ENCODE results near the gene COL17A1.

Gene COL17A1

DNA sequence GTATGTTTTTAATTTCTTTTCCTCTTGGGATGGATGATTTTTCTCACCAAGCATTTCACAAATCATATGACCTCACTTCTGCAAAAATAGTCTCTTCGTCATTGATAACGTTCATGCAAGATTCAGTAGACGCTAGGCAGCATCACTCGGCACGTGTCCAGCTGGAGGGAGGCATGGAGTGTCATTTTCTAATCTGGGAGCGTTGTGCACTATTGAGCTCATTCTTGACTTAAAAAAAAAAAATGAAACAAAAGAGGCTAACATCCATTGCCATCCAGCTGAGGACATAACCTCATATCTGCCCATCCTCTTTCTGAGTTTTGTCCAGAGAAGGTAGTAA, 56.2 kb downstream of the COL17A1 start:
- no peak for DNase-seq

DNA sequence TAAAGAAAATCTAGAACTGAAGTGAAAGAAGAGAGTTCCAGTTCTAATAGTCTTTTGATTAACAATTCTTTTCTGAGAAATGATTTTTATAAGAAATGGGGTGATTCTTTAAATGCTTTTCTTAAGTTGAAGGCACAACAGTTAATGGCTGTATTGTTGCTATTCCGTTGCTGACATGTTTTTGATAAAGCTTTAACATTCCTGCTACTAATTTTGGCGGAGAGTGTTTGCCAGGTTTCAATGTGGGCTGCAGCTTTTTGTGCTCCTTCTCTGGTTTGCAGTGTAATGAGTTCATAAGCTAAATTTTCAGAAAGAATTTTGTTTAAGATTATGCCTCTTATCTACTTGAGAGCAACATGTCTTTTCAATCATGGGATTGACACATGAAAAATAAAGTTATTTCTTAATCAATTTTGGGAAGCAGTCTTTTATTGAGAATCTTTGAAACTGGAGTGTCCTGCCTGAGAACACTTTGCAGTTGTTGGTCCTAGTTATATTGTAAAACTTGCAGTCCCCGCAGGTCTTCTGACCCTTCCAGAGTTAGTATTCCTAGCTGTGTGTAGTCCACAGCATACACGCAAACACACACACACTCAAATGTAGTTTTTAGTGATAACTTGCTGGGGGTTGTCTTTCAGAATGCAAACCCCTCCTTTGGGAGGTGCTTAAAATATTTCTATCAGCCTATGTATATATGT, 56.7 kb downstream of the COL17A1 start:
- no peak for DNase-seq

DNA sequence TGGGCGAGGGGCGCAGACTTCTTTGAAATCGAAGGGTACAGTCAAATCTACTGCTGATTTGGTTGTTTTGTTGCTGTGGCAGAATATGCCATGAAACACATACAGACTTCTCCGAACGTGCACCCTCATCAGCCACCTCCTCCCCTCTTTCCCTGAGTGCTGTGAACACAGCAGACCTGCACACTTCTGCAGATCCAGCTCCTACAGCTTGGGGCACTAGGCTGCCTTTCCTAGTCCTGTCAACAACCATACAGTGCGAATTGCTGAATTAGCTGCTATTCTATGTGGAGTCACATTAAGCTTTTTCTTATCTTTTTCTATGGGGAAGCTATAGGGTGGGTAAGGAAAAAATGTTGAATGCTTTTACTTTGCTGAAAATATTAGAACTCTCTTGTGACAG, 57.5 kb downstream of the COL17A1 start:
- peak; percentile 23 for DNase-seq

DNA sequence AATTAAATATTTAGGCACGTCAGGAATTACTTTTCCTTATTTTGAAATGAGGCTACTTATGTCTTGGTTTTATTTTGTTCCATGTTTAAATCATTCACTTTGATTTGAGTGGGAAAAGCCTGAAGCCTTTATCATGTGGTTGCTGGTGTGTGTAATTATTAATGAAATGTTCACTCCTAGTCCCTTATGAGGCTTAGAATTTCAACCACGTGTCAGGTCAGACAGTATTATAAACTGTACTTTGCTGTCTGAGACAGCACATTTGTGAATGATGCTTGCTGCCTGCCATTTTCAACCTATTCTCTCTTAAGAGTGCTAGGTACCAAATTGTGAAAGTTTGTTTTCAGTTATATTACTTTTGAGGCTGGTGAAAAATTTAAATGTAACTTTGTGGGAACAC, 58.9 kb downstream of the COL17A1 start:
- DNase-seq = no peak

DNA sequence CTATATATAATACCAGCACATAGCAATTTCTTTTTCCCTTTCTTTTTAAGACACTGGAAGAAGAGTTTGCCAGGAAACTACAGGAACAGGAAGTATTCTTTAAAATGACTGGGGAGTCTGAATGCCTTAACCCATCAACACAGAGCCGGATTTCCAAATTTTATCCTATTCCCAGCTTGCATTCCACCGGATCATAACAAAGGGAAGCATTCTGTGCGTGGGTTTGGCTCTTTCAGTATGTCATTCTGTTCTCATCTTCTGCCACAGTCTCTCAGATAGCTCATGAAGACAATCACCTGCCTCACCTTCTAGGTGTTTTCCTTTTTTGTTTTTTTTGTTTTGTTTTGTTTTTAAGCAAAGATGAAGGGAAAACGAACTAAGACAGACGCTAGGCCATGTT, 60.2 kb downstream of the COL17A1 start:
- DNase-seq = no peak

DNA sequence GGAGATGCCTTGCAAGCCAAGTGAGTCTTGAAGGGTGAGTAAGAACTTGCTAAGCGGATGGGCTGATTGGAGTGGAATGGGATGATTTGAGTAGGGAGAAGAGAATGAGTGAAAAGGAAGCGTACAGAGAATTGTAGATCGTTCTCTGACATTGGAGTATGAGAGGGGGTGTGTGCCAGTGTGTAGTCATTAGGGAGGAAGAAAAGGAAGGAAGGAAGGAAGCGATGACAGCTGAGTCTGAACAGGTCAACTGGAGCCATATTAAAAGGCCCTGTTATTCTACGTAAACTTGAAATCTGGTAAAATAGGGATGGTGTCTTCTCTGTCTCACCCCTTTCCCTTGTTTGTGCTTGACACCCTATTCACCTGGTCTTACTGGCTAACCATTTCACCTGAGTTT, 63.7 kb downstream of the COL17A1 start:
- DNase-seq = no peak

DNA sequence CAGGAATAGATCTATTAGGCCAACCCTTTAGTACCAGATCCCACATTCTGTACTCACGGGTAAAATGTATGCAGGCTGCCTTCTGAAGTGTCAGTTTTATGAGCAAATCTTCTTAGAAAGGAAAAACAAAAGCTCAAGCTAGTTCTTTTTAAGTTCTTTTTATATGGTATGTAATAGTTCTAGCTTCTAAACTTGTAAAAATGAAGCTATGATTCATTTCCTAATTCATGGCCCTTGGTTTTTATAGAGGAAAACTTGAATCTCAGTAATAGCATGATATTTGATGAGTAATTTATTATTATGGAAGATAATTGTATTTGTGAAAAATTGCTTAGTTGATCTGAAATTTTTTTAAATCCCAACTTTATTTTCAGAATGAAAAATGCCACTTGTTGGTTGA, 64.4 kb downstream of the COL17A1 start:
- no peak for DNase-seq

DNA sequence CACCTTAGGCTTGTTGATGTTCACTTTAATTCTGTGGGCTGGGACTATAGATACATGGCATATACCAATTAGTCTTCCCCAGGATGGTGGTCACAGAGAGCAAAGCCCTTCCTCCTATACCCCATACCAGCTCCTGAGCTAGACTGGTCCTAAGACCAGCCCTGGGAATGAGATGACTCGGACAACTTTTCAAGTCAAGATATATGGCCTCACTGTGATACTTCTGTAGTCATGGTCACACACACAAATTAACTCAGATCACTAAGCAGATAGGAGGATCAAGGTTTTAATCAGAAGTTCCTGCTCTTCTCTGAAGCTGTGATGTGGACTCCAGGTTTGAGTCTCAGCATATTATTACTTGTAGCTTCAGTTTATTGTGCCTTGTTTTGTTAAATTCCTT, 65.7 kb downstream of the COL17A1 start:
- no peak for DNase-seq

DNA sequence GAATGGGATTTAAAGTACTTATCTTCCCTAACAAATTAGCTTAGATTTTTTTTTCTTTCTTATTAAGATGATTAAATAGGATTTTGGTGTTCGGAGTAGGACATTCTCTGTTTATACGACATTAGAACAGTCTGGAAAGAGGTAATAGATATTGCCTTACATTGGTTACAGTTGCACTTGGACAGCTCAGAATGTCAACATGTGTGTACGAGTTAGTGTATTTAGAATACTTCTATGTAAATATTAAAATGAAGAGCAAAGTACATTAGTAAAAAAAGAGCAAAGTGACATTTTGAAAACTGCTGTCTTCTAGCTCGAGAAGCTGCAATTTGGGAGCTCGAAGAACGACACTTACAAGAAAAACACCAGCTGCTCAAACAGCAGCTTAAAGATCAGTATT, 67.2 kb downstream of the COL17A1 start:
- no peak for DNase-seq

DNA sequence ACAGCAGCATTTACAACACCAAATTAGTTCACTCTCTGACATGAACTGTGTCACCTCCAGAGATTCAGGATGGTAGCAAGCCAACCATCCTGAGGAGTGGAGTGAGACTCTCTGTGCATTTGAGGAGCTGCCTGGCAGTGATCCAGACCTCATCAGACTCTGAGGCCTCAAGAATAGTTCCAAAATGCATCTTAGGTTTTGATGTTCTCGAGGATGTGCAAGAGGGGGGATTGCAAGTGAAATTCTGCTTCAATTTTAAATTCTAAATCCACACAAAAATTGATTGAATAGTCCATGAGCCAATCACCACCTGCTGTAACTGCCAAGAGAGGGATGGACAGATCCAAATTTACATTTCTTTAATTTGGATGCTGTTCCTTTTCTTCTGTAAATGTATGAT, 69.0 kb downstream of the COL17A1 start:
- DNase-seq = no peak

DNA sequence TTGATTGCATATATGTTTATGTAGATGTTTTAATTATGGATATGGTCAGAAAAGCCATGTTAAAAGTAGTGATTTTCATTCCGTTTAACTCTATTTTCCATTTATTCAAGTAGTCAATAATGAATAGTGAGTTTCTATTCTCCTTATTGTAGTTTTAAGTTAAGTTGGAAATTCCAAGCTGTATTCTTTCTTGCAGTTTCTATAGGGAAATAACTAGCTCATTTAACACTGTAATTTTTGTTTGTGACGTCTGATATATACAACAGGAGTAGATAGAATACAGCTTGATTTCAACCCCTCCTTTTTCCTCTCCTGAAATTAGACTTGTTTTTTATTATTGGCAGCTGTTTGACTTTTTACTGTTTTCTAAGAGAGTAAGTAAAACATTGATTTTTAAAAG, 71.5 kb downstream of the COL17A1 start:
- DNase-seq = no peak

DNA sequence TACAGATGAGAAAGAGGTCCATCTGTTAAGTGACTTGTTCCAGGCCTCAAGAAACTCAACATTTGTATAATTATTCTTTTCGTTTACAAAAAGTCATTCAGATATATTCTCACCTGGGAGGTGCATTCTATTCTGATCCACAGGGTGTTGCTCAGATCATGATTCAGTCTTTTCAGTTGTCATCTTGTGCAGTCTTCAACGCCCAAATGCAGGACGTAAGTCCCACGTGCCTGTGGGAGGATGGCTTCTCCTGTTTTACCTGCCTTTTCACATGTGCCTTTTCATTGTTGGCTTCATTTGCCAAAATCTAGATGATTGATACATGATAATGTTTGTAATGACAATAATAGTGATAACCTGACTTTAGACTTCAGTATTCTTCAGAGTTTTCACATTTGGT, 72.2 kb downstream of the COL17A1 start:
- no peak for DNase-seq

DNA sequence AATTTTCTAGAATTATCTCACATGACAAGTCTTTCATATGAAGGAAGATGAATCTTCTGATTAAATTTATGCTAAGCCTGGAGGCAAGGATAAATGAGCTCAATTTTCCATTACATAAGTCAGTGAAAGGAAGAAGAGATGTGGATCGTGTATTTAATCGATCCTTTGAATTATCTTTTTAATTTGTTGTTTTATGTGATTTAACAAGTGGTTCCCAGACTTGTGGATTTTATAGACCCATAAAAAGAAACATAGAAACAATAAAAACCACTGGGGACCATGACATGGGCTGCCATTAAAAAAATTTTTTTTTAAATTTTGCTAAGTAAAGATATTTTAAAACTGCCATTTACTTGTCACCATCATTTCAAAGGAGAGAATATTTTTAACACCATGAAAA, 73.8 kb downstream of the COL17A1 start:
- DNase-seq = no peak

DNA sequence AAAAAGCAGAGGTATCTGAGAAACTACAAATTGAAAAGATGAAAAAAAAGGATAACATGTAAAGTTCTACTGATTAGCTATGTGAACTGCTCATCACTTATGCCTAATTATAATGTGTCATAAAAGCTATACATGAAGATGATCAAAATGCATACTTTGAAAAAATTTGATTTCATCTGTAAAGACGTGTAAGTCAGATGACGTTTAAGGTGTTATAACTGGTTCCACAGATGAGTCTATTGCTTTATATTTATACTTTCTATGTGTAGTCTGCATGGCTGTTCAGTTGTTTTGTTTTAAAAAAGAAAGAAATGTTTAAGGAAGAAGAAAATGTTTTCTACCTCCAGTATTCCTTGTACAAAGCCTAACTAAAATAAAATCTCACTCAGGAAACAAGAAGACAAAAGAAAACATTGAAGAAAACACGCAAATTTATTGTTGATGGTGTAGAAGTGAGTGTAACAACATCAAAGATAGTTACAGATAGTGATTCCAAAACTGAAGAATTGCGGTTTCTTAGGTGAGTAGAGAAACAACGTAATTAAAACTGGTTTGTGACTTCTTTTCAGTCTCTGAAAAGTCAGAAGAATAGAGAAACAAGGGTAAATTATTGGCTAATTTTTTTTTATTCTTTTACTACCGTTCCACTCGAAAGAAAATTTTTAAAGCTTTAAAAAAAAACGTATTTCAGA, 80.4 kb downstream of the COL17A1 start:
- no peak for DNase-seq

DNA sequence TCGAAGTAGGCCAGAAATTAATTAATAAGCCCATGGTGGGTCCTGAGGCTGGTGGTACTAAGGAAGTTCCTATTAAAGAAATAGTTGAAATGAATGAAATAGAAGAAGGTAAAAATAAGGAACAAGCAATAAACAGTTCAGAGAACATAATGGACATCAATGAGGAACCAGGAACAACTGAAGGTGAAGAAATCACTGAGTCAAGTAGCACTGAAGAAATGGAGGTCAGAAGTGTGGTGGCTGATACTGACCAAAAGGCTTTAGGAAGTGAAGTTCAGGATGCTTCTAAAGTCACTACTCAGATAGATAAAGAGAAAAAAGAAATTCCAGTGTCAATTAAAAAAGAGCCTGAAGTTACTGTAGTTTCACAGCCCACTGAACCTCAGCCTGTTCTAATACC, 82.8 kb downstream of the COL17A1 start:
- no peak for DNase-seq

DNA sequence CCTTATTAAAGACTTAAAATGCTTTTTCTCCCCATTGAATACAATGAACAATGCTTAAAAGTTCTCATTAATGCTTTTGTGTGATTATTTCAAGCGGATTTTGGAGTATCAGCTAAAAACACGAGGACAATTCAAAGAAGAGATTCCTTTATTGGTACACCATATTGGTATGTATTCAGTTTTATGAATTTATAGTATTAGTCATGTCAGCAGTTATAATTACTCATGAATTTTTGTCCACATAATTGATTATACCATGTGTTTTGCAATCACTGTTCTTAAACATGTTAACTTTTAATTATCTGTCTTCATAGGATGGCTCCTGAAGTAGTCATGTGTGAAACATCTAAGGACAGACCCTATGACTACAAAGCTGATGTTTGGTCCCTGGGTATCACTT, 86.9 kb downstream of the COL17A1 start:
- DNase-seq = no peak

DNA sequence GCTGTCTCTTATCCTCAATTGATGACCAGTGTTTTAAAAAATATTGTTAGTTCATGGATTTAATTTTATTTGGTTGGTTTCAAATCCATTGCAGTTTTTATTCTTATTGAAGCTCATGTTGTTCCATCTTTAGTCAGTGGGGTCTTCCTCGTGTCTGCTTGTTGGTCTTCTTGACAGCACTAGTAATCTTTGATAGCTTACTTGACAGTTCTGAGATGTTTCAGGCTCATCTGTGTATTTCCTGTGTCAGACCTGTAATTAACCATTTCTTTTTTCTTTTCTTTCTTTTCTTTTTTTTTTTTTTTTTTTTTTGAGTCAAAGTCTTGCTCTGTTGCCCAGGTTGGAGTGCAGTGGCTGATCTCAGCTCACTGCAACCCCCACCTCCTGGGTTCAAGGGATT, 90.5 kb downstream of the COL17A1 start:
- no peak for DNase-seq

DNA sequence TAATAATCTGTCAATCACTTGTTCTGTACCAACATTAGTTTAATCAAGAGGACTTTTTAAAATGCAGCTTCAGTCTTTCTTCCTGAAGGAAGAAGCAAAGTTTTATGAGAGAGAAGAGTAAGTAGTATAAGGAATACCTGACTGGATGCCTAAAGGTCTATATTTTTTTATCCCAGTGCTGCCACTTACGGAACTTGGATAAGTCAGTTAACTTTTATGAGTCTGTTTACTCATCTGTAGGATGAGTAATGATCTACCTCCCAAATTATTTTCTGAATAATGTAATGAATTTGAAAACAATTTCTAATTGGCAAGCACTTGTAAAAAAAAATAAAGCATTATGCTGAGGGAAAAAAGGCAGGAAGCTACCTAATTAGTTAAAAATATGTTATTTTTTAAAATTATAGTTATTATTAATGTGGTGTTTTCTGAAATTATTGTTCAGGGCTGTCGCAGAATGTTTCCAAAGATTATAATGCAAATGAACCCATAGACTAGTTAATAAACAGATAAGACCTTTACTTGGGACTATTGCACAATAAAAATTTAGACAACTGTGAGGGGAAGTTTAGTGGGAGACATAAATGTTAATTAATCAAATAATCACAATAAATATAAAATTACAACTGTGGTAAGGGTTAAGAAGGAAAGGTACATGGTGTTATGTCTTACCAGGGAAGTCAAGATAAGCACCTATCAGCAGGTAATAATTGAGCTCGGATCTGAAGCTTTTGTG, 94.1 kb downstream of the COL17A1 start:
- no peak for DNase-seq

DNA sequence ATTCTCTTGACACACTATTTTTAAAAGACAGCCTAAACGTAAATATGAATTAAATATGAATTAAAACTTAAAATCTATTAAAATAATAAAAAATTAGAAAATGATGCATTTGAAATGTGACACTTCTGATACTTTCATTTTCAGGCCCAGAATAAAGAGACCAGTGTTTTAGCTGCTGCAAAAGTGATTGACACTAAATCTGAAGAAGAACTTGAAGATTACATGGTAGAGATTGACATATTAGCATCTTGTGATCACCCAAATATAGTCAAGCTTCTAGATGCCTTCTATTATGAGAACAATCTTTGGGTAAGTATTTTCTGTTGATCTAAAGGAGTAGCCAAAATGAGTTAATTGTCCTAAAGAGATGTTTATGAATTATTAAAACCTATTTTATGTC, 95.1 kb downstream of the COL17A1 start:
- DNase-seq = no peak

DNA sequence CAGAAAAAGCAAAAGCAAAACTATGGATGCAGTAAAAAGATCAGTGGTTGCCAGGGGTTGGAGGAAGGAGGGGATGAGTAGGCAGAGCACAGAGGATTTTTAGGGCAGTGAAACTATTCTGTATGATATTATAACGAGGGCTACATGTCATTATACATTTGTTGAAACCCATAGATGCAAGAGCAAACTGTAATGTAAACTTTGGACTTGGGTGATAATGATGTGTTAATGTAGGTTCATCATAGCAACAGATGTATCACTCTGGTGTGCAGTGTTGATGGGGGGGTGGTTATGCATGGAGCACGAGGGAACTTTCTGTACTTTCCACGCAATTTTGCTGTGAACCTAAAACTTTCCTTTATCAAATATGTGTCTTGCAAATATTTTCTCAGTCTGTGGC, 95.6 kb downstream of the COL17A1 start:
- no peak for DNase-seq

DNA sequence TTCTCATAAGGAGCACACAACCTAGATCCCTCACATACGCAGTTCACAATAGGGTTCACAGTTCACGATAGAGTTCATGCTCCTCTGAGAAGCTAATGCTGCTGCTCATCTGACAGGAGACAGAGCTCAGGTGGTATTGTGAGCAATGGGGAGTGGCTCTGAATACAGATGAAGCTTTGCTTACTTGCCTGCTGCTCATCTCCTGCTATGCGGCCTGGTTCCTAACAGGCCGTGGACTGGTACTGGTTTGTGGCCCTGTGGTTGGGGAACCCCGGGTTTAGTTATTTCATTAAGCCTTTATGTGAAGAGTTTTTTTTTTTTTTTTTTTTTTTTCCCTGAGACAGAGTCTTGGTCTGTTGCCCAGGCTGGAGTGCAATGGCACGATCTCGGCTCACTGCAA, 99.3 kb downstream of the COL17A1 start:
- peak; percentile 35 for DNase-seq

DNA sequence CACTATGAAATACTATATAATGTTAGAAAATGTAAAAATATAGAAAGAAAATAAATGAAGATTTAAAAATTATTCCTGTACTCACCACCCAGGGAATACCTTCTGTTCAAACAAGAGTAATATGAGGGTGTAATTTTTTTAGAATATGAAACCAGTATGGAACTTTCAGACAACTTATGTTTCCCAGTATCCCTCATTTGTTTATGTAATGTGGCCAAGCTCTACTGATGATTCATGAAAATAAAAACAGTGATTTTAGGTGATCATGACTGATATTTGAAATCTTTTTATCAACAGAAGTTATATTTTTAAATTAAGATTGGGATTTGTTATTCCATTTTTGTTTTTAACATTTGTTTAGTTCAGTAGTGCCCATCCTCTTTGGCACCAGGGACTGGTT, 100.0 kb downstream of the COL17A1 start:
- DNase-seq = no peak

DNA sequence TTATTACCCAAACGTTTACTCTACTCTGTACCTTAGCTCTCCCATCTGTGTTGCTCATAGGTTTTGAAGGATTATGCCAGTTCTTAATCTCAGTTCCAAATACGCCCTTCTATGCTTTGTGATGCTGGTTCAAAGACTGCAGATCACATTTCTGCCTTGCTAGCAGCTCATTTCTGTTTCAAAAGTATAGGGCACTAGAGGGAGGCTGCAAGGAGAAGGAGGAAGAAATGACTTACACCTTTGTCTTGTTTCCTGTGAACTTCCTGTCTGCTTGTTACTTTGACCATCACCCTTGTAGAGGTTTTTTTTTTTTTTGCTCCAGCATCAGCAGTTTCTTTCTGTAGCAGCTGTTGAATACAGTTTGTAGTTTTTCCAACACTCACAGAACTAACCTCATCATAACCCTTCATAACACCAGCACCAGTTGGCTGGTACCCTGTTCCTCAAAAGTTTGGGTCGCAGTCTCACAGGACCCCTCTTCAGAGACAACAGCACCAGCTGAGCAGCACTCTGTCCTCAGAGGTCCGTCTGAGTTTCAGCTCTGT, 102.2 kb downstream of the COL17A1 start:
- peak; percentile 46 for DNase-seq

DNA sequence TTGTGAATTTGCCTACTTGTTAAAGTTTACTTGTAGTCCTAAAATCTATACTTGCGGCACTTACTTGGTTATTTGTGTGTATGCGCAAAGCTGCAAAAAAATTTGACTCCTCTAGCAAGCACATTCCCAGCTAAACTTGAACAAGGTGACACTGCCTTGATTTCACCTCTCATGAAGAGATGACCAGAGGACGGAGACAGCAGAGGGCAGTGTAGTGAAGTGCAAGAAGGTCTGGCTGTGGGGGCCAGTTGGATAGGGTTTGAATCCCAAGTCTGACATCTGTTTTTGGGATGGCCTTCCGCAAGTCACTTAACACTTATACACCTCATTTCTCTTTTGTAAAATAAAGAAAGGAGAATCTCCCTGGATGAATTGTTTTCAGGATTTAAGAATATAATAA, 103.0 kb downstream of the COL17A1 start:
- DNase-seq = no peak

All from CD4-positive, alpha-beta T cell treated with Interleukin-12 subunit alpha and Interleukin-12 subunit beta, for 1 hour (primary cell).